Measurements from ENCODE around the gene HDGFL2.

HDGFL2 gene

DNA sequence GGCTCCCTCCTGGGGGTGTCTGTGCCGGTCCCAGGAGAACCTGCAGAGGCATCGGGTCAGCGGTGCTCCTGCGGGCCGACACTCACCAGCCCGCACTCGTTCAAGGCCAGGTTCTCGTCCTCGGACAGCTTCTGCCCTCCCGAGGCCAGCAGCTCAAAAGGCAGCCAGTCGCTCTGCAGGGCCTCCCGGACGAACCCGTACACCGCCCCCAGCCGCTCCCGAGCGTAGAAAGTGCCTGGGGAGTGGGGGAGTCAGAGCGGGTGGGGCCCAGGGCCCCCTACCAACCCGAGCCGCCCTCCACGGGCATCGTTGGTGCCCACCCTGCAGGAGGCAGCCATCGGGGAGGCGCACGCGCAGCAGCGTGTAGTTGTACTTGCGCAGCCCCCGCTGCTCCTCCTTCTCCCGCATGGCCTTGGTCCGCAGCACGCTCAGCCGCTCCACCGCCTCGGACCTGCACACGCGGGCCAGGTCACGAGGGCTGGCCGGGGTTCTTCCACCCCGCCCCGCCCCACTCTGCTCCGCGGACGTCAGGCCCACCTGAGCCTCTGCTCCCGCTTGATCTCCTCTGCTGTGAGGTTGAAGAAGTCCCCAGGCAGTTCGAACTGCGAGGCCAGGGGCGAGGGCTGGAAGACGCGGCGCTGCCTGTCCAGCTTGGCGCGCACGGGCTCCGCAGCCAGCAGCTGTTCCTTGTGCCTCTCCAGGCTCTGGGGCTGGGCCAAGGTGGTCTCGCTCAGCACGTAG is 26.0 kb upstream of the HDGFL2 start:
- no peak for DNase-seq

DNA sequence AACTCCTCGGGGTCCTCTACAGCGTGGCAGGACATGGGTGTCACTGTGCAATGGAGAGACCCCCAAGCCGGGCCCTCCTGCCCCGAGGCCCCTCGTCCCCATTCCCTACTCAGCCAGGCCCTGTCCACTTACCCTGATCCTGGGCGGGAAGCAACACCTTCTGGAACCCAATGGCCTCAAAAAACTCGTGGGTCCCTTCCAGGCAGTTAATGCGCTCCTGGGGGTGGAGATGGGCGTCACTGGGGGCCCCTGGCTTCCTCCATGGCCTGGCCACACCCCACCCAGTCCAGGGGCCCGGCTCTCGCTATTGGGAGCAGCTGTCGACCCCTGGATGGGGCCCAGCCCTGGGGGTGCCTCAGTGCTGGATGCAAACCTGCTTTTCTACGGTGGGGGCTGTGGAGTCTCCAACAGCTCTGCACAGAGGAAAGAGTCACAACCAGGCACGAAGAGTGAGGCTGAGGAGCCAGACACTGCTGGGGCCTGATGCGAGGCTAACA is 25.3 kb upstream of the HDGFL2 start:
- no peak for DNase-seq

DNA sequence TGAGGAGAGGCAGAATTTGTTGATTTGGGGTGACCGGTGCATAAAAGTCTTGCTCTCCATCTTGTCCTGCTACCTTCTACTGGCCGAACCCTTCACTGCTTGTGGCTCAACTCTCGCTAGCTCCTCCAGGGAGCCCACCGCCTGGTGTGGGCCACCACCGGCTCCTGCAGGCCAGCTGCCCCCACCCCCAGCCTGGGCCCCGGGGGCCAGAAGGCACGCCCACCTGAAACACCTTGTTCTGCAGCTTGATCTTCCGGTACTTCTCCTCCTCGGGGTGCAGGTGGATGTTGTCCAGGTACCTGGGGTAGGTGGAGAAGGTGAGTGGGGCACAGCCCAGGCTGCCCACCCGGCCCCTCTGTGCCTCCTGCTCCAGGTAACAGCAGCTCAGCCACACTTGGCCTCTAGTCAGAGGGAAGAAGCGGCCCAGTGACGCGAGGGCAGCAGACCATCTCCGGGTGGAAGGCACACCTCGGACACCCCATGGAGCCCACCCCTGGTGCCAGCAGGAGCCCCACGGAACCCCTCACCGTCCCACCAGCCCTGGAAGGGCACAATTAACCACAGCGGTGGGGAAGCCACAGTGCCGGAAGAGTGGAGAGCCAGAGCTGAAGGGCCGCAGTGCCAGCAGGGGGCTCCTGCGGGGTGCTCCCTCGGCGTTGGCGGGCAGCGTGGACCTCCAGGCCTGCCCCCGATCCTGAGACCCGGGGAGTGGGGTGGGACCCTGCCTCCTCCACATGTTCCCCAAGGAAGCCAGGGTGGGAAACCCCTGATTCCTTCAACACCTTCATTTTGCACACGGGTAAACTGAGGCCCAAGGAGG is 24.6 kb upstream of the HDGFL2 start:
- DNase-seq = no peak

DNA sequence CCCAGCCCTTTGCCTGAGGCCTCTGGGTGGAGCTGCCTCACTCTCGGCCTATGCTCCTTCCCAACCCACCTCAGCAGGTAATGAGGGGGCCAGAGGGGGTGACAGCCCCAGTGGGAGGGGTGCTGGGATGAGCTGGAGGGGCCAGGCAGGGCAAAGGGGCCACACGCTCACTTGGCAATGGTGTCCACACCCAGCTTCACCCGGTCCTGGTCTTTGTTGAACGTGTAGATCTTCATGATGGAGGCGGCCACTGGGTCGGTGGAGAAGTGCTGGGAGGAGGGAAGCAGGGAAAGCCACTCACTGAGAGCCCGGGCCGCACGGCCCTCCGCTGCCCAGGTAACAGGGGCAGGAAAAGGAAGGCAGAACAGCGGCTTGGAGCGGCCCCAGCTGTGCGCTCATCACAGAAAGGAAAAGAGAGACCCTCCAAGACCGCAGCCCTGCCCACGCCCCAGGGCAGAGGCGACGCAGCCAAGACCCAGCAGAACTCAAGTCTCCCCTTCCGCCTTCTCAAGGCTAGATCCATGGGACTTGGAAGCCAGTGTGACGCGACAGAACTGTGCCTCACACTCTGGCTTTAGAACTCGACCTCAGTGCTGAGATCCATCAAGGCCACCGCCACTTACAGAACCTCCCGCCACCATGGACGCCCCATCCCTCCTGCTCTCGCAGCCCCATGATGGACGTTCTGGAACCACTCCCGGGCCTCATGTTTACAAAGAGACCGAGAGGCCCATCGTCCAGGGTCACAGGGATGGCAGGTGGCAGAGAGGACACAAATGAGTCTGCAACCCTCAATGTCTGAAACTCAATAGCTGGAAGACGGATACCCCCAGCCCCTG is 23.7 kb upstream of the HDGFL2 start:
- DNase-seq = no peak

DNA sequence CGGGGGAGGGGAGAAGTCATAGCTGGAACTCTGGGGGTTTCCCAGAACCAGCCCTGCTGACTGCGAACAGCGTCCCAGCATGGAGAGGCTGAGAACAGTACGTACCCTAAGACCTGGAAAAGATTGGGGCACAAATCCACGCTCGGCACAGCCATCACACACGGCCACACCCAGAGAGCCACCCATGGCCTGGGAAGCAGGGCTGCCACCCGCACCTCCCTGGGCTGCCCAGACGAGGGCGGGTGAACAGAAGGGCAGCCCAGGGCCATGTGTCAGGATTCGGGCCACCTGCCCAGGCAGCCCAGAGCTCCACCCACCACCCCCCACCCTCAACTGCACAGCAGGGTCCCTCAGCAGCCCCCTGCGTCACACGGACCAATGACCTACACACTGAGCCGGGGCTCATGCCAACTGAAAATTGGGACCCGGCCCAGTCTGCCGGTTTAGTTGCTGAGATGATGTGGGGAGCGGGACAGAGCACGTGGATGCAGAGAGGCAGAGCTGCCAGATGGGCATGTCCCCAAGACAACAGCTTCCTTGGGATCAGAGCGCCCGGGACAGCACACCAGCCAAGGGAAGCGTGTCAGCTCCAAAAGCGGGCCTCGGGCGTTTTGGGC is 23.0 kb upstream of the HDGFL2 start:
- peak; percentile 98 for DNase-seq

DNA sequence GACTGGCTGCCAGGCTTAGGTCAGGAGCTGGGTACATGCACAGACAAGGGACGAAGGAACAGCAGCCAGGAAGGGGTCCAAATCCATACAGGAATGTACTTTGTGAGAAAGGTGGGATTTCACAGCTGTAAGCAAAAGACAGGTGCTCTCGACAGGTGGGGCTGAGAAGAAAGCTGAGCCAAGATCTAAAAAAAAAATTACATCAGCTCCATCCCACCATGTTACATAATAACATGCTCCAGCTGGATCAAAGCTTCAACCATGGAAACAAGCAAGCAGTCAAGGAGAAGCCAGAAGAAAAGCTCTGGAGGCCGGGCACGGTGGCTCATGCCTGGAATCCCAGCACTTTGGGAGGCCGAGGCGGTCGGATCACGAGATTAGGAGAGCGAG is 22.5 kb upstream of the HDGFL2 start:
- DNase-seq = peak; percentile 69

DNA sequence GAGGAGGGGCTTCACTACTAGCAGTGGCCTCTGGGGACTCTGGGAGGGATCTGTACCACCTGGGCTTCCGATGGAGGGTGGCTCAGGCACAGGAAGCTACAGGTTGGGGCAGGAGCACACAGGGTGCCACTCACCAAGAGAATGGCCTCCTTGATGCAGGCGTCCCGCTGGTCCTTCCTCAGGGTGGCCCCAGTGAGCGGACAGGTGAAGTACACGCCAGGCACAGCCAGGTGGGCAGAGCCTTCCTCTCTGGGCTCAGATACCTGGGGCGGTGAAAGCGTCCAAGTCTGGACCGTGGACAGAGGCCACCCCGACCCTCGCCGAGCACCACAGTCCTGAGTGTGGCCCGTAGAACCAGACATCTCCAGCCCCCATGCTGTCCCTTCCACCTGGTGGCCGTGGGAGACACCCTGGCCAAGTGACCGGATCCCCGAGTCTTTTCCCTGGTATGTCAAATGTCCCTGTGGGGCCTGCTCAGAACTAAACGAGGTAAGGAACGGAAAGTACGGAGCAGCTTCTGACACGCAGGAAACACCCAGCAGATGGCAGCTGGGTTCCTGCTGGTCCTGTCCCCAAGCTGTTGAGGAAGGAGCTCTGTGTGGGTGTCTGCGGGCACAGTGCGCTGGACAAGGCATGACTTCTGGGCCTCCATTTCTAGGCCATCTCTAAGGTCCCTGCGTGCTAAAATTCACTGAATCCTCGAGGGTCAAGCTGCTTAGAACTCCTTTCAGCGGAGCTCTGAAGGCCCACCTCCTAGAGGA is 19.7 kb upstream of the HDGFL2 start:
- DNase-seq = no peak

DNA sequence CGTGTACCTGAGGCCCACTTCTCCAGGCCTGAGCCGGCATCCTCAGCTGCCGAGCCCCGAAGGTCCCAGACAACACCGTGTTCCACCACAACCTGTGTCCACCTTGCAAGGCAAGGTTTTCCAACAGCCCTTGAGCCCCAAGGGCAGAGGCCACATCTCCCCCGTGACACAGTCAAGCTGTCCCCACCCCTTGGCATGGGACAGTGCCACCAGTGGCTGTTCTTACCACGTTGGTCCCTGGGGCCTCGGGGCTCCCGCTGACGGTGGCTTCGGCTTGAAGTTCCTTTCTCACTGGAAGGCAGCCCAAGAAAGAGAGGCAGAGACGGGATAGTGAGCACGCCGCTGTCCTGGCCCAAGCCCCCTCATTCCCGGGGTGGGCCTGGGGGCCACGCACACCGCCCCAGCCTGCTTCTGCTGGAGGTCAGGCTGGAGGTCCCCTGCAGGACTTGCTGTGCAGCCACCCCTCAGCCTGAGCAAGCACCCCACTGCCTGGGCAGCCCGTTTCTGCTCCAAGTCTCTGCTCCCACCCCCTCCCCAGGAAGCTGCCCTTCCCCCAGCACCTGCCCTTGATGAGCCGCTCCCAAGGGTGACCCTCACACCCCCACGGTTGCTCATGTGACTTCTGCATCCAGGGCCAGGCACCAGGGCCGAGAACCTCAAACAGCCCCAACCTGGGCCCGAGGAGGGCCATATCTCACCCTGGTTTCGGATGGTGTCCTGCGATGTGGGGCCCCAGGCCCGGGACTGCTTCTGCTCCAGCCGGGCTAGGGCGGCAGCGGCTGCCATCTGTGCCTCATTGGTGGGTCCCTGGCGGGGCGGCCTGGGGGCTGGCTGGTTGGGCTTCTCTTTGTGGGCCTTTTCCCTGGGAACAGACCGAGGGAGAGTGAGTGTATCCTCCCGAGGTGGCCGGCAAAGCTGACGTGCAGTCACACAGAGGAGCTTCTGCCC is 18.6 kb upstream of the HDGFL2 start:
- no peak for DNase-seq

DNA sequence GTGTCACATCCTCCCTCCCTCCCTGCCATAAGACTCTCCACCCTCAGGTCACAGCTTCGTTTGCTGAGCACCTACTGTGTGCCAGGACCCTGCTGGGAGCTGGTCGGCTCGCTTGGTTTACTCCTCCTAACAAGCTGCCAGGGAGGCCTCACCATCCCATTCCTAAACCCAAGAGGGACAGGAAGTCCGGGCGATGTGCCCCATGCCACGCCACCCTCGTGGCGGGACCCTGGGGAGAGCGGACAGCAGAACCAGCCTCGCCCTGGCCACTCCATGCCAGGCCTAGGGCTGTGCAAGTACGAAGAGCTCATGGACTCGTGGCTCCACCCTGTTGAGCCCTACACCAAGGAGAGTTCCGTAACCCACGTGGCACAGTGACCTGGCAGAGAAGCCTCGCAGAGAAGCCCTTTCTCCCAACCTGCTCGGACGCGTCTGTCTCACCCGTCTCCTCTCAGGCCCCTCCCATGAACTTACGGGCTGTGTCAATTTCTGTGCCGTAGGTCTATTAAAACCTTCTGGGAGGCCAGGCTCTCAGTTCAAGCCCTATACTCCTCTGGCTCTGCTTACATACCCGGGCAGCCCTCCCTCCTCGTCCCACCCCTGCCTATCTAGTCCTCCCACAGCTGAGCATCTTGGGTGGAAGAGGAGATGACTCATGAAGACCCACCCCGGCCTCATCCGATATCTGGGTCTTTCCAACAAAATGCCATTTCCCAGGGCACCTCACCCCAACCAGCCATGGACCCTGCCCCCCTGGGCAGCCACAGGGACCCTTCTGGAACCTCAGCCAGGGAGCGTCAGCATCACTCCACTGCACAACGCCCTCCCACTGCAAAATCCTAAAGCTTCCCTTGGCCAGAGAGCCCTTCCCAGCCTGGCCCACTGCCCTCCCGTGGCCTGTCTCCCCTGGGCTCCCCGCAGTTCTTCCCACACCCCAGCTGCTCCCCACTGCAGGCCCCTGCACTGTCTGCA is 17.1 kb upstream of the HDGFL2 start:
- no peak for DNase-seq

DNA sequence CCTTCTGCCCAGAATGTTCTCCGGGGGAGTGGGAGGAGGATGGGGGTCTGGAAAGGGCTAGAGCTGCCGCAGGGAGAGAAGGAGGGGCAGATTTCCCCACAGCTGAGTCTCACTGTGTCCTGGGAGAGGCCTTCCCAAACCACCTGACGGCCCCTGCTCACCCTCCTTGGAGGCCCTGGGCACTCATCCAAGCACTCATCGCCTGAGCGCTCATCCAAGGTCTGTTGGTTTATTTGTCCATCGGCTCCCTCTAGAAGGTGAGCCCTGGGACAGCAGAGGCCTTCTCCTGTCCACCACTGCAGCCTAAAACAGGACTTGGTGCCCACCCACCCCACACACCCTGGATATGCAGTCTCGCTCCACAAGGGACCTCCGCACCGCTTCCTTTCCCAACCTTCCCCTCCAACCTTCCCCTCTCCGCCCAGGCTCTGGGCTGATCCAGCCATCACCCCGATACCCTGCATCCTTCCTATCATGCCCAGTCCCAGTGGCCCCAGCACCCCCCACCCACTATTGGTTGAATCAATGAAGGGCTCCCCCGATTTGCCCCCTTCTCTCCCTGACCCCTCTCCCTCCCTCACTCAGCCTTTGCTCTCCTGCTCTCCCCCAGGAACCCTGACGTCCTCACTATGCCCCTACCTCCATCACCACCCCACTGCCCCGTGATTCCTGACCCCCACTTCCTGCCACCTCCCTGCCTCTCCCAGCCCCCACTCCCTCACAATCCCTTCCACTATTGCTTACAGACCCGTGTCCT is 16.2 kb upstream of the HDGFL2 start:
- DNase-seq = peak; percentile 73

DNA sequence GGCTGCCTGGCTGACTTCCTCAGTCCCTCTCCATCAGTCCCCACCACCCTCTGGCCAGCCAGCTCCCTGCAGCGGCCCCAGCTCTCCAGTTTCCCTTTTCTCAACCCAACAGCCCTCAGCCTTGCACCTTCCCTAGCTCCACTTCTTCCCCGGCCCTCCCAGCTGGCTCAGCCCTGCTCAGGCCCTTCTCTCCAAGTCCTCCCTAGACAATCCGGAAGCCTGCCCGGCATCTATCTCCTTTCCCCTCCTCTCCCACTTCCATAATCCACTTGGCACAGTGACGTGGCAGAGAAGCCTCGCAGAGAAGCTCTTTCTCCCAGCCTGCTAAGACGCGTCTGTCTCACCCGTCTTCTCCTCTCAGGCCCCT is 15.6 kb upstream of the HDGFL2 start:
- DNase-seq = peak; percentile 47

DNA sequence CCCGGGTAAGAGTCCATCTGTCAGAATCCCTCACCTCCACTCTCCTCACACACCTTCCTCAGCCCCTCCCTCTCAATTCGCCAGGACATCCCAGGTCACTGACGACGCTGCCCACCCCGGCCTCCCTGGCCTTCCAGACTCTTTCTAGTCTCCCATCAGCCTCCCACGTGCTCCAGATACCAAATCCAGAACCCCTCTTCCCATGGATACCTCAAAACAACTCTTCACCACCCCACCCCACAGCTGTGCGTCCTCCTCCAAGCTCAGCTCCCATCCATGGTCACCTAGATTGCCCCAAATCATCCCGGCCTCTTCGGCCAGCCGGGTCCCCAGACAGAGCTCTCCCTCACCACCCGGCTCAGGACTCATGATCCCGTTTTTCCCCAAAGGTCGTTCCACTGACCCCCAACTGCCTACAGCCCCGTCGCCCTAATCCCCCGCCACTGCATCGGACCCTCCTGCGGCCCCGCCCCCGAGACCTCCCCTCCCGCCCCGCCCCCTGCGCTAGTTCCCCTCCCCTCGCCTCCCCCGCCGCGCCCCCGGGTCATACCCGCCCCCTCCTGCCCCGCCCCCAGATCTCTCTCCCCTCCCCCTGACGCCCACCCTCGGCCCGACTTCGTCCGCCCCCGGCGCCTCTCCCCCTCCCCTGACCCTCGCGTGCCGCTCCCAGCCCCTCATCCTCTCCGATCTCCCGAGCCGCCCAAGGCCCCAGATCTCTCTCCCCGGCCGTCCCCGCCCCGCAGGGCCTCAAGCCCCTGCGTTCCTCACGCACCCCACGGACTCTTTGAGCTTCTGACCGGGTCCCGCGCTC is 15.0 kb upstream of the HDGFL2 start:
- DNase-seq = no peak

DNA sequence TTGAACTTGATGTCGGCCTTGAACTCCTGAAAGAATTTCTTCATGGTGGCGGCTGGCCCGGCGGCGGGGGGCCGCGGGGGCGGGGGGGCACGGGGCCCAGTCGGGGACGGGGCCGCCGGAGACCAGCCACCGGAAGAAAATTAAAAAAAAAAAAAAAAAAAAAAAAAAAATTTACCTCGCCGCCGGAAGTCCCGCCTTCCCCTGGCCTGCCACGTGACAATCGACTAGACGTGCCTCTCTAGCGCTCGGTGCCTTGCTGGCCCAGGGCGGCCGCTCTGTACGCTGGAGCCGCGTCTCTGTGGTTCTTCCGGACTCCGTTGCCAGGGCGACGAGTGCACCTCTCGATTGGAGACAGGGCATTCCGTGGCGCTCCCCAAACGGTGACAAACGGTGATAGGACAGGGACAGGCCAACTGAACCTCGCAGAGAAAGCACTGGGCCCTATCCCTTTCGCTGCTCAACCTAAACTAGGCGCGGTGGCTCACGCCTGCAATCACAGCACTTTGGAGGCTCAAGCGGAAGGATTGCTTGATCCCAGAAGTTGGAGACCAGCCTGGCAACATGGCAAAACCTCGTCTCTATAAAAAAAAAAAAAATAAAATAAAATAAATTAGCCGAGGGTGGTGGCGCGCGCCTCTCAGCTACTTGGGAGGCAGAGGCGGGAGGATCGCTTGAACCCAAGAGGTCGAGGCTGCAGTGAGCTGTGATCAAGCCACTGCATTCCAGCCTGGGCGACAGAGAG is 14.3 kb upstream of the HDGFL2 start, which contains the start of gene UBXN6:
TSS of gene UBXN6 (minus strand) at position 141 of the 742 bp plus-strand sequence. CDS start at position 44, 97 bp downstream.
- DNase-seq = peak; percentile 97

DNA sequence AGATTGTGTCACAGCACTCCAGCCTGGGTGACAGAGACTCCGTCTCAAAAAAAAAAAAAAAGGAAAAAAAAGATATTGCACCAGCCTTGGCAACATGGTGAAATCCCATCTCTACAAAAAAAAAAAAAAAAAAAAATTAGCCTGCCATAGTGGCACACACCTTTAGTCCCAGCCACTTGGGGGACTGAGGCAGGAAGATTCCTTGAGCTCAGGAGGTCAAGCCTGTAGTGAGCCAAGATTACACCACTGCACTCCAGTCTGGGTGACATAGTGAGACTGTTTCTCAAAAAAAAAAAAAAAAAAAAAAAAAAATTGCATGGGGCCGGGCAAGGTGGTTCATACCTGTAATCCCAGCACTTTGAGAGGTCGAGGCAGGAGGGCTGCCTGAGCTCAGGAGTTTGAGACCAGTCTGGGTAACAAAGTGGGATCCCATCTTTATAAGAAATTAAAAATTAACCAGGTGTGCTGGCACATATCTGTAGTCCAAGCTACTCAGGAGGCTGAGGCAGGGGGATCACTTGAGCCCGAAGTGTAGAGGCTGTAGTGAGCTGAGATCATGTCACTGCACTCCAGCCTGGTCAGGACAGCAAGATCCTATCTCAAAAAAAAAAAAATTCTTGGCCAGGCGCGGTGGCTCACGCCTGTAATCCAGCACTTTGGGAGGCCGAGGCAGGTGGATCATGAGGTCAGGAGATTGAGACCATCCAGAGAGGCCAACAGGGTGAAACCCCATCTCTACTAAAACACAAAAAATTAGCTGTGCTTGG is 7.1 kb upstream of the HDGFL2 start:
- DNase-seq = no peak

DNA sequence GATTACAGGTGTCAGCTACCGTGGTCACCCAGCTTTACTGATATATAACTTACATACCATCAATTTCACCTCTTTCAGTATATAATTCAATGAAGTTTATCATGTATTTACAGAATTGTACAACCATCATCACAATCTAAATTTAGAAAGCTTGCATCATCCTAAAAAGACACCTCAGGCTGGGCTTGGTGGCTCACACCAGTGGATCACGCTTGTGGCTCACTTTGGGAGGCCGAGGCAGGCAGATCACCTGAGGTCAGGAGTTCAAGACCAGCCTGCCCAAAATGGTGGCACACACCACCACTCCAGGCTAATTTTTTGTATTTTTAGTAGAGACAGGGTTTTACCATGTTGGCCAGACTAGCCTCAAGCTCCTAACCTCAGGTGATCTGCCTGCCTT is 4.3 kb upstream of the HDGFL2 start:
- DNase-seq = no peak
